ENCODE measurements around the gene CARM1.

DNA sequence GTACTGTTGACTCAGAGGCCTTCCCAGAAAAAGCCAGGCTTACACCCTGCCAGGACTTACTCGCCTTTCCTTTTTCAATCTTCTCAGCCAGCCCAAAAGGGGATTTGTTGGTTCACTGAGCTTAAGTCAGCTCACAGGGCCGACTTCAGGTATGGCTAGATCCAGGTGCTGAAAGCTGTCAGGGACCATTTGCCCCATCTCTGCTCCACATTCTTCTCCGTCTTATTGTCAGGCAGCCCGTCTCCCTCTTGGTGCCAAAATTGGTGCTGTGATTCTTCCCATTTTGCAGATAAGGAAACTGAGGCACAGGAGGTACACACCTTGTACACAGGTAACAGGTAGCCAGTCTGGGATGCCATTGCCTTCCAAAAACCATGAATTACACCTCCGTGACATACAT, 20.7 kb upstream of the CARM1 start:
- TF ChIP-seq, protein P1, sequence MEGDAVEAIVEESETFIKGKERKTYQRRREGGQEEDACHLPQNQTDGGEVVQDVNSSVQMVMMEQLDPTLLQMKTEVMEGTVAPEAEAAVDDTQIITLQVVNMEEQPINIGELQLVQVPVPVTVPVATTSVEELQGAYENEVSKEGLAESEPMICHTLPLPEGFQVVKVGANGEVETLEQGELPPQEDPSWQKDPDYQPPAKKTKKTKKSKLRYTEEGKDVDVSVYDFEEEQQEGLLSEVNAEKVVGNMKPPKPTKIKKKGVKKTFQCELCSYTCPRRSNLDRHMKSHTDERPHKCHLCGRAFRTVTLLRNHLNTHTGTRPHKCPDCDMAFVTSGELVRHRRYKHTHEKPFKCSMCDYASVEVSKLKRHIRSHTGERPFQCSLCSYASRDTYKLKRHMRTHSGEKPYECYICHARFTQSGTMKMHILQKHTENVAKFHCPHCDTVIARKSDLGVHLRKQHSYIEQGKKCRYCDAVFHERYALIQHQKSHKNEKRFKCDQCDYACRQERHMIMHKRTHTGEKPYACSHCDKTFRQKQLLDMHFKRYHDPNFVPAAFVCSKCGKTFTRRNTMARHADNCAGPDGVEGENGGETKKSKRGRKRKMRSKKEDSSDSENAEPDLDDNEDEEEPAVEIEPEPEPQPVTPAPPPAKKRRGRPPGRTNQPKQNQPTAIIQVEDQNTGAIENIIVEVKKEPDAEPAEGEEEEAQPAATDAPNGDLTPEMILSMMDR (conservative IDR thresholded peaks at IDR 0.05; ENCODE audit: low read depth in 2 of 2): no peak
- TF ChIP-seq CREB1 (CRISPR knock-in tag; IDR thresholded peaks at IDR 0.05; ENCODE audit: low read depth) (no peak), ZNF114 (CRISPR knock-in tag; IDR thresholded peaks at IDR 0.05) (no peak), POLR2AphosphoS5 (IDR thresholded peaks at IDR 0.05; ENCODE audit: low read depth) (no peak), EZH2 (IDR thresholded peaks at IDR 0.05; ENCODE audit: low read depth, unreplicated experiment) (no peak), EZH2phosphoT487 (IDR thresholded peaks at IDR 0.05; ENCODE audit: unreplicated experiment) (no peak)
